Measurements from ENCODE around the gene SLC16A1.
"Not testable (repeated sequence)": the region's sequence is repeated elsewhere in the genome, so short reads cannot be mapped to it uniquely, and the experiment has no call there.

The SLC16A1 gene

GRCh38 chr1:112923234-112923958, 32.6 kb downstream of the SLC16A1 start:
- DNase-seq, result no peak

- DNase-seq, result no peak
These were observed 44.3 kb downstream of the SLC16A1 start for GRCh38 chr1:112911506-112912220.

- DNase-seq, result no peak
These were observed 46.1 kb downstream of the SLC16A1 start for GRCh38 chr1:112909847-112910246.

GRCh38 chr1:112906150-112906698, 49.8 kb downstream of the SLC16A1 start:
- DNase-seq, result no peak

- no peak for DNase-seq
These were observed 50.4 kb downstream of the SLC16A1 start for GRCh38 chr1:112905395-112906149.

GRCh38 chr1:112904831-112905261, 51.1 kb downstream of the SLC16A1 start:
- DNase-seq, result no peak

GRCh38 chr1:112904071-112904830, 51.7 kb downstream of the SLC16A1 start:
- no peak for DNase-seq

GRCh38 chr1:112902221-112902620, 53.8 kb downstream of the SLC16A1 start:
- no peak for DNase-seq

- DNase-seq, result no peak
These were observed 54.6 kb downstream of the SLC16A1 start for GRCh38 chr1:112901387-112901786.

GRCh38 chr1:112896783-112897182, 59.2 kb downstream of the SLC16A1 start:
- DNase-seq, result no peak

- no peak for DNase-seq
These were observed 61.4 kb downstream of the SLC16A1 start for GRCh38 chr1:112894561-112895011.

- no peak for DNase-seq
These were observed 62.0 kb downstream of the SLC16A1 start for GRCh38 chr1:112894010-112894292.

GRCh38 chr1:112893288-112894009, 62.5 kb downstream of the SLC16A1 start:
- no peak for DNase-seq

GRCh38 chr1:112889906-112890305, 66.1 kb downstream of the SLC16A1 start:
- not testable (repeated sequence) for DNase-seq

- no peak for DNase-seq
These were observed 66.8 kb downstream of the SLC16A1 start for GRCh38 chr1:112889052-112889768.

- DNase-seq, result no peak
These were observed 67.4 kb downstream of the SLC16A1 start for GRCh38 chr1:112888630-112889029.

GRCh38 chr1:112887599-112888283, 68.3 kb downstream of the SLC16A1 start:
- no peak for DNase-seq

GRCh38 chr1:112884996-112885395, 71.0 kb downstream of the SLC16A1 start:
- not testable (repeated sequence) for DNase-seq

GRCh38 chr1:112882271-112882744, 73.7 kb downstream of the SLC16A1 start:
- DNase-seq, result no peak

GRCh38 chr1:112881742-112882127, 74.3 kb downstream of the SLC16A1 start:
- no peak for DNase-seq

GRCh38 chr1:112879834-112880233, 76.2 kb downstream of the SLC16A1 start:
- no peak for DNase-seq

Data from CD4-positive, alpha-beta T cell treated with Interferon gamma for 1 hour (primary cell).